Prostate gland (tissue), 2 donors: Measurements from ENCODE around the gene UPK1A.

ENCODE experiments used
- POLR2A ChIP-seq: fragments of 450-650 bp; IDR thresholded peaks from one replicate; pipeline ENCODE4 v1.6.1; 2016; ENCODE audit warnings: antibody characterized with exemption, mild to moderate bottlenecking
- TF ChIP-seq, protein P1 (sequence below), 4 experiments: fragments of 200-600 bp in 2 of 4; fragments of 450-650 bp in 2 of 4; sonication (generic) in 2 of 4; IDR thresholded peaks; 1 replicate in 3 of 4; 2 replicates in 1 of 4; pipeline ENCODE4 v1.5.1; 2016 to 2019; ENCODE audit warnings: antibody characterized with exemption in 4 of 4, mild to moderate bottlenecking in 2 of 4, moderate library complexity in 2 of 4

DNA sequence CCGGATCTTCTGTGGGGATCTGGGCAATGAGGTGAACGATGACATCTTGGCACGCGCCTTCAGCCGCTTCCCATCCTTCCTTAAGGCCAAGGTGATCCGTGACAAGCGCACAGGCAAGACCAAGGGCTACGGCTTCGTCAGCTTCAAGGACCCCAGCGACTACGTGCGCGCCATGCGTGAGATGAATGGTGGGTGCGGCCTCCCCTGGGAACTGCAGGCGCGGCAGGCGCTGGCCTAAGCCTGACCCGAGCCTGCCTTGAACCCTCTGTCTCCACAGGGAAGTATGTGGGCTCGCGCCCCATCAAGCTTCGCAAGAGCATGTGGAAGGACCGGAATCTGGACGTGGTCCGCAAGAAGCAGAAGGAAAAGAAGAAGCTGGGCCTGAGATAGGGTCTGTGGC, 29.2 kb upstream of the UPK1A start:
- TF ChIP-seq, protein P1, sequence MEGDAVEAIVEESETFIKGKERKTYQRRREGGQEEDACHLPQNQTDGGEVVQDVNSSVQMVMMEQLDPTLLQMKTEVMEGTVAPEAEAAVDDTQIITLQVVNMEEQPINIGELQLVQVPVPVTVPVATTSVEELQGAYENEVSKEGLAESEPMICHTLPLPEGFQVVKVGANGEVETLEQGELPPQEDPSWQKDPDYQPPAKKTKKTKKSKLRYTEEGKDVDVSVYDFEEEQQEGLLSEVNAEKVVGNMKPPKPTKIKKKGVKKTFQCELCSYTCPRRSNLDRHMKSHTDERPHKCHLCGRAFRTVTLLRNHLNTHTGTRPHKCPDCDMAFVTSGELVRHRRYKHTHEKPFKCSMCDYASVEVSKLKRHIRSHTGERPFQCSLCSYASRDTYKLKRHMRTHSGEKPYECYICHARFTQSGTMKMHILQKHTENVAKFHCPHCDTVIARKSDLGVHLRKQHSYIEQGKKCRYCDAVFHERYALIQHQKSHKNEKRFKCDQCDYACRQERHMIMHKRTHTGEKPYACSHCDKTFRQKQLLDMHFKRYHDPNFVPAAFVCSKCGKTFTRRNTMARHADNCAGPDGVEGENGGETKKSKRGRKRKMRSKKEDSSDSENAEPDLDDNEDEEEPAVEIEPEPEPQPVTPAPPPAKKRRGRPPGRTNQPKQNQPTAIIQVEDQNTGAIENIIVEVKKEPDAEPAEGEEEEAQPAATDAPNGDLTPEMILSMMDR (IDR thresholded peaks at IDR 0.05): no peak
- no peak for TF ChIP-seq POLR2A
